GF-D8 (cell line): Measurements from ENCODE around the gene GSC2.
A peak's percentile ranks its signal among the peaks of the same experiment; 100 is the strongest.
"Not testable (repeated sequence)": the region's sequence is repeated elsewhere in the genome, so short reads cannot be mapped to it uniquely, and the experiment has no call there.

ENCODE experiments used
- DNase-seq: peaks from one replicate; lab custom pipeline; 2025; lab: John Stamatoyannopoulos, UW

The GSC2 gene

GRCh38 chr22:19178065-19178656, 28.1 kb upstream of the GSC2 start:
- no peak for DNase-seq

DNA sequence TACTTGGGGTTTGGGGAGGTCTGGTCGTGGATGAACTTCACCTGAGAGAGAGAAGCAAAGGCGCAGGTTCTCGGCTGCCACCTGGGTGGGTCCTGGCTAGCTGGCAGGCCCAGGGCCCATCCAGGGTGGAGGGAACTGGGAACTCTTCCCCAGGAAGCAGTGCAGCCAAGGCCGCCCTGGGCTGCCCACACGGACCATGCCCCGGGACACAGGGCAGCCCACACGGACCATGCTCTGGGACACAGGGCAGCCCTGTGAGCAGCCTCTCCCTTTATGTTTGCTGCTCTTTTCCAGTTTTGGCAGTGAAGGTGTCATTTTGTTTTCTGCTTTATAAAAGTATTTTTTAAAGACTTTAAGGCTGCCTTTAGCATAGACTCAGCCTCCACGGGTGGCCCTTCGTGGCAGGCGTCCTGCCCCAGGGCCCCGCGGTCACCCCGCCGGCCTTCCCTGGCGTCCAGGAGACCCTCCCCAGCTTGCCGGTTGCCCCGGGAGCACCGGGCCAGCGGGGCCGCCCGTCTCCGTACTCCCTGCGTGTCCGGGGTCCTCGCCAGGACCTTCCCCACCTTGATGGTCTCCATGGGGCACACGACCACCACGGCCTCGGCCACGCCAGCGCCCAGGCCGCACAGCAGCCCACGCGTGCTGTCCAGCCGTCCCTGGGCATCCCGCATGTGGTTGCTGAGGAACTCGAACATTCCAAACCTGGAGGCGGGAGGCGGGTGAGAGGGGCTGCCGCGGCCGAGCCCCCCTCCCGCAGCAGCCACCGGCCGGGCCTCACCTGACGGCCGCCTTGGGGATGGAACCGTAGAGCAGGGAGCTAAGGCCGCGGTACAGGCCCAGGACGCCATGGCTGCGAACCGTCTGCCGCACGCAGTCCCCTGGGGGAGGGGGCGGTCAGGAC, 27.3 kb upstream of the GSC2 start:
- DNase-seq: no peak

- DNase-seq: no peak
Measured at GRCh38 chr22:19176732-19177131, 26.6 kb upstream of the GSC2 start.

GRCh38 chr22:19176175-19176643, 26.1 kb upstream of the GSC2 start:
- no peak for DNase-seq

- no peak for DNase-seq
Measured at GRCh38 chr22:19175602-19176174, 25.6 kb upstream of the GSC2 start.

GRCh38 chr22:19175026-19175601, 25.0 kb upstream of the GSC2 start:
- no peak for DNase-seq

DNA sequence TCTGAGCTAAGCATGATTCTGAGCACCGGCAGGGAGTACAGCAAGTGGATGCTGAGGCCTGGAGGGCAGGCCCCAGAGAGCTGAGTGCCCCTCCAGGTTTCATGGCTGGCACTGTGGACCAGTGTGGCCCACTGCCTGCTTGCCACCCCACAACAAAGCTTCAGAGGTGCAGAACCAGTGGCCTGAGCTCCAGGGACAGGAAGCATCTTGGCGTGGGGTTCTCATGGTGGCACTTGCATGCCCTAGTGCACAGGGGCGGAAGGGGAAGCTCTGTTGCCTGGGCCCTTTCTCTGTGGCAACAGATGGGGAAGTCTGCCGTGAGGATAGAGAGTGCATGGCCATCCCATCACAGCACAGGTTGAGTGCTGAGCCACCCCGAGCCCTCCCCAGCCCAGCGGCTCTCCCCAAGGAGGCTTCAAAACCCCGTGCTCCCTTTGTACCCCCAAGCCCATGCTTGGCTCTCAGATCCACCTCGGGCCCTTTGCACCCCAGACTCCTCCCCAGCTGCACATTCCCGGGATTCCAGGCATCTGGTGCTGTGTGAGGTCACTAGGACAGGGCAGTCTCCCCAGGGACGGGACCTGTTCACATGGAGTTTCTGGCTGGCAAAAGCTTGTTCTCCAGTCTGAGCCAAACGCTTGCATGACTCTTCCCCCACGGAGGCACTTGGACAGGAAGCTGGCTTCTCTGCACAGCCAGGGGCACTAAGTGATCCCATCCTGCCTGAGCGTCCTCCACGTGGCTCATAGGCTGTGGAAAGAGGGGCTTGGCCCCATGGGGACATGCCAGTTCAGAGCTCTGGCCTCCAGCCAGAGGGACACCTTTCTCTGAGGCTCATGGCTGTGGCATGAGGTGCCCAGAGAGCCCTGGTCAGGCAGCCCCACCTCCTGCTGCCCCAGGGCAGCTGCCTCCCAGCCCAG, 24.3 kb upstream of the GSC2 start:
- DNase-seq: peak; percentile 61

DNA sequence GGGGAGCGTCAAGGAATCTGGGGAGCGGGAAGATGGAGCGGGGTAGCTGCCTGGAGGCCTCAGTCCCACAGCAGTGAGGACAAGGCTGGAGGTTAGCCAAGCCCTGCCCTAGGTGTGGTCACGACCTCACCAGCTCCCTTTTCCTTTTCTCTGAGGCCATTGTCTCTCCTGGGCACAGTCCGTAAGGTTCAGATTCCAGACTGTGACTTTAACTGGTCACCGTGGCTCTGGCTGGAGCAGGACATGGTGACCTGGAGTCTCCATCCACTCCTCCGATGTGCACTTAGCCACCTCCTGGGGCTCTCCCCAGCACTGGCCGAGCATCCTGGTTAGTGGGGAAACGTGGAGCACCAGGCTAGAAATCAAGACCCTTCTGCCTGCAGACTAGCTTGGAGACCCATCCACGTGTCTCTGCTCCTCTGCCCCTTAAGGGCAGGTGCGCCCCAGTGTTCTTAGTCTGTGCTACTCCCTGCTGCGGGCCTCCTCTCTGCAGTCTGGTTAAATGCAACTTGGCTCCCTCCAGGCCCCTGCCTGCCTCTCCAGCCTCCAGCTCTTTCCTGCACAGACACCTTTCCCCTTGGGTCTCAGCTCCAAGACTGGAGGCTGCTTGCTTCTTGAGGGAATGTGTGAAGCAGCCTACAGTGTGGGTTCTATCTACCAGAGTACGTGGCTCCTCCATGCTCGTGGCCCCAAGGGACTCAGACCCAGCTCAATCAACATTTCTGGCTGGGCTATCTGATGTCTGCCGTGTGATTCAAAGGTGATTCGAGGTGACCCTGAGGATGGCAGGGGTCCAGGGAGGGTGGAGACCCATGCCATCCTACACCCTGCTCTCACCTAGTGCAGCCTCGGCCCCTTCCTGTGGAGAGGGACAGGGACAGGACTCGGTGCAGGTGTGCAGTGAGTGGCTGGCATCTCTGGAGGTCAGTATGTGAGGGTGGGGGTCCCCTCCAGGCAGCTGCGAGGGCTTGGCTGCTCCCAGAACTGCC, 23.2 kb upstream of the GSC2 start:
- no peak for DNase-seq

- no peak for DNase-seq
Measured at GRCh38 chr22:19172213-19173046, 22.3 kb upstream of the GSC2 start.

DNA sequence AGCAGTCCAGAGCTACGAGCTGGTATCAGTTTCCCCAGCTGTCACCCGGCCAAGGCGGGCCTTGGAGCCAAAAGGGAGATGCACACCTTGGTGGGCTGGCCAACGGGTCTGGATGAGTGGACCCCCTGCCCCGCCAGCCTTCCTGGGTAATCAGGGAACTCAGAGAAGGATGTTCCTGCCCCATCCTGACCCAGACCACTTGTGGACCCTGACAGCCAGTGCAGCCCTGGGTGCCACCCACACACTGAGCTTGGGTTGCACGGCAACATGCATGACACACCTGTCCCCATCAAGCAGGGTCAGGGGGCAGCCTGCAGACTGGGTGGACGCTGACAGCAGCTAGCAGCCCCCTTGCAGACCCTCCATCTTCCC, 19.8 kb upstream of the GSC2 start:
- no peak for DNase-seq

- DNase-seq: no peak
Measured at GRCh38 chr22:19169002-19169946, 19.2 kb upstream of the GSC2 start.

DNA sequence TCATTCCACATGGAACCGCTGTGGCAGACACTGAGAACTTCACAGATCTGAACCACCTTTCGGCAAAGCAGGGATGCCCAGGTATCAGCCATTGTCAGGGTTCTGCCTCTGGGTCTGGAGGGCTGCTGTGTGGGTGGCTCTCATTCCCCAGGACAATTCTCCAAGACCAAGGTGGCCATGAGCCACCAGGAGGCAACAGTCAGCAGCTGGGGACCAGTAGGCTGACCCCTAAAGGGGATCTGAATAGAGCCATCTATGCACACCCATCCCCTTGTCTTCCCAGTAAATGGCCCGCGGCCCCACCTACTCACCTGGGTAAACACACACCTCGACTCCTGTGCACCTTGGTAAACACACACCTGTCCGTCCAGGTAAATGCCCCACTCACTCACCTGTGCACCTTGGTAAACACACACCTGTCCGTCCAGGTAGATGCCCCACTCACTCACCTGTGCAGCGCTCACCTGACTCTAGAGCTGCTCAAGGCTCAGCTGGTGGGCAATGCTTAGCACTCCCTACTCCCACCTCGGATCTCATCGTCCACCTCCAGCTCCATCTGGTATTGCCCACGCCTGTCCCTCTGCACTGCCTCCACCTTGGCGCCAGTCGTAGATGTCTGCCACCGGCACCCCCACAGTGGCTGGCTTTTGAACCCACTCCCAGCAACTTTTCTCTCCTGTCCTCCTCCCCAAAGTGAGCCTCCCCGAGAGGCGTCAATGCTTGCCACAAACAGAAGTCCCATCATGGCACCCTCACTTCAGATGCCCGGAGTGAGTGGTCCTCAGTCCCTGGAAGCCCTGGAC, 18.2 kb upstream of the GSC2 start:
- DNase-seq: no peak

DNA sequence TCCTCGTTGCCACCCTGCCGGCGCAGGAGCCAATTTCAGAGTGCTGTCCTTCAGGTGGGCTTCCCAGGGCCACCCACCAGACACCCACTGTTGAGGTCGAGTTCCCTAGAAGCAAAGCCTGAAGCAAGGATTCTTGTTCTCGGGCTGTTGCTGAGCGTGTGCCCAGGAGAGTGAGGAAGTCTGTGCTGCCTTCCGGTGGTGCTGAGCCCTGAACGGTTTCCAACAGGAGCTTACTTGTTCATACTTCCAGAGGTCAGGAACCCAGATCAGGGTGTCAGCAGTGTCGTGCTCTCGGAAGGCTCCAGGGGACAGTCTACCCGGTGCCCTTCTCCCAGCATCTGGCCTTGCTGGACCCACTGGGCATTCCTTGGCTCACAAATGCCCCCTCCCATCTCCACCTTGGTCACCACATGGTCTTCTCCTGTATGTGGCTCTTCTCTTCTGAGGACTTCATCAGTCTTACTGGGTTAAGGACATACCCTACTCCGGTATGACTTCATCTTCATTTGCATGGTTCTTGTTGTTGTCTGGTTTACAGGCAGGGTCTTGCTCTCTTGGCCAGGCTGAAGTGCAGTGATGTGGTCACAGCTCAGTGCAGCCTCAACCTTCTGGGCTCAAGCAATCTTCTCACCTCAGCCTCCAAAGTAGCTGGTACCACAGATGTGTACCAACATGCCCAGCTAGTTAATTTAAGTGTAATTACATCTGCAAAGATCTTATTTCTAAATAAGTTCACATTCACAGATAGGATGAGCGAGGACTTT, 17.2 kb upstream of the GSC2 start:
- no peak for DNase-seq

DNA sequence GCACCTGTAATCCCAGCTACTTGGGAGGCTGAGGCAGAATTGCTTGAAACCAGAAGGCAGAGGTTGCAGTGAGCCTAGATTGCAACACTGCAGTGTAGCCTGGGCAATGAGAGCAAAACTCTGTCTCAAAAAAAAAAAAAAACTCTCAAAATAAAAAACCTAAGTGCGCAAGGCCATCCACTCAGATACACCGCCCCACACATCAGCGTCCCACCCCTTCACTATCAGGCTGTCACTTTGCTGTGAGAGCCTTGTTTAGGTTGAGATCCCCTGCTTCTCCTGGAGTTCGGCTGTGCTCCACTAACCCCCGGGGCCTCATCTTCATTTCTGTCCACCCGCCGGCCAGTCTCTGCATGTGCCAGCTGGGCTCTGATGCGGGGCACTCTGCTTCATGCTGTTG, 16.3 kb upstream of the GSC2 start:
- DNase-seq: no peak

DNA sequence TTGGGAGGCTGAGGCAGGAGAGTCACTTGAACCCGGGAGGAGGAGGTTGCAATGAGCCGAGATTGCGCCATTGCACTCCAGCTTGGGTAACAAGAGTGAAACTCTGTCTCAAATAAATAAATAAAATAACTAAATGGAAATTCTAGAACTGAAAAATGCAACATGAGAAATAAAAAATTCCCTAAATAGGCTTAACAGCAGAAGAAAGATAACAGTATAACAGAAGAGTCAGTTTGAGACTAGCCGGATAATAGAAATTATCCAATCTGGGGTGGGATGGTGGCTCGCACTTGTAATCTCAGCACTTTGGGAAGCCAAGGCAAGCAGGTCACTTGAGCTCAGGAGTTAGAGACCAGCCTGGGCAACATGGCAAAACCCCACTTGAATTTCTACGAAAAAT, 14.3 kb upstream of the GSC2 start:
- no peak for DNase-seq

GRCh38 chr22:19158649-19159048, 8.6 kb upstream of the GSC2 start:
- not testable (repeated sequence) for DNase-seq

- DNase-seq: not testable (repeated sequence)
Measured at GRCh38 chr22:19156109-19156508, 6.0 kb upstream of the GSC2 start.
